GM23338 (cell line): ENCODE measurements around the gene CD38. TPM values are rescaled to one million over a fixed set of nuclear protein-coding genes. Genes with fewer than 3 reads are reported as not detected.

Experiments
- ATAC-seq: fragments of 200-7000 bp; cut with Tn5 transposase; 3 replicates; pipeline ENCODE4 v1.9.1; 2020
- DNase-seq: peaks from one replicate; pipeline ENCODE4 v3.0.0-alpha.2; 2015; ENCODE audit warnings: low spot score
- H2AFZ ChIP-seq: fragments of 200-600 bp; sonication (generic); 2 replicates; pipeline ENCODE4 v1.8.0; 2016; ENCODE audit warnings: antibody characterized with exemption, mild to moderate bottlenecking, moderate library complexity
- H3F3A ChIP-seq: fragments of 200-600 bp; sonication (generic); replicated peaks from 2 replicates; pipeline ENCODE4 v1.8.0; 2017; ENCODE audit warnings: antibody characterized with exemption, mixed run types, low read depth
- H3K27ac ChIP-seq: fragments of 200-600 bp; sonication (generic); 2 replicates; pipeline ENCODE4 v1.6.1; 2016; ENCODE audit warnings: low read depth
- H3K27me3 ChIP-seq: fragments of 200-600 bp; sonication (generic); 2 replicates; pipeline ENCODE4 v1.8.0; 2016; ENCODE audit warnings: mild to moderate bottlenecking, mixed run types, moderate library complexity; ENCODE audit not compliant: insufficient read depth
- H3K36me3 ChIP-seq: fragments of 200-600 bp; sonication (generic); 2 replicates; pipeline ENCODE4 v1.8.0; 2016; ENCODE audit warnings: mild to moderate bottlenecking; ENCODE audit not compliant: insufficient read depth
- H3K4me1 ChIP-seq: fragments of 200-600 bp; sonication (generic); 2 replicates; pipeline ENCODE4 v1.8.0; 2016; ENCODE audit warnings: mild to moderate bottlenecking, moderate library complexity; ENCODE audit not compliant: insufficient read depth
- H3K4me2 ChIP-seq: fragments of 200-600 bp; sonication (generic); 2 replicates; pipeline ENCODE4 v1.7.1; 2017; ENCODE audit warnings: mixed run types
- H3K4me3 ChIP-seq: fragments of 200-600 bp; sonication (generic); 2 replicates; pipeline ENCODE4 v1.6.1; 2016; ENCODE audit warnings: mixed run types
- H3K79me2 ChIP-seq: fragments of 200-600 bp; sonication (generic); replicated peaks from 2 replicates; pipeline ENCODE4 v1.8.0; 2017; ENCODE audit warnings: mild to moderate bottlenecking; ENCODE audit not compliant: insufficient read depth
- H3K9me2 ChIP-seq: fragments of 200-600 bp; sonication (generic); 2 replicates; pipeline ENCODE4 v1.8.0; 2017; ENCODE audit not compliant: insufficient read depth
- H4K20me1 ChIP-seq: fragments of 200-600 bp; sonication (generic); replicated peaks from 2 replicates; pipeline ENCODE4 v1.8.0; 2017; ENCODE audit warnings: mild to moderate bottlenecking; ENCODE audit not compliant: insufficient read depth
- H3K27ac Mint-ChIP-seq: 2 replicates; pipeline ENCODE4 v1.8.0; 2020; ENCODE audit warnings: inconsistent platforms, mild to moderate bottlenecking, moderate library complexity, mixed read lengths
- H3K27me3 Mint-ChIP-seq: 3 replicates; pipeline ENCODE4 v1.8.0; 2022; ENCODE audit warnings: low read depth, mild to moderate bottlenecking, moderate library complexity, mixed read lengths, inconsistent platforms; ENCODE audit not compliant: insufficient read depth, poor library complexity
- H3K36me3 Mint-ChIP-seq: 3 replicates; pipeline ENCODE4 v1.8.0; 2021; ENCODE audit warnings: low read depth, mild to moderate bottlenecking, inconsistent platforms, moderate library complexity, mixed read lengths
- H3K4me1 Mint-ChIP-seq: 3 replicates; pipeline ENCODE4 v1.8.0; 2020; ENCODE audit warnings: mild to moderate bottlenecking, inconsistent platforms, mixed read lengths
- H3K4me3 Mint-ChIP-seq: 3 replicates; pipeline ENCODE4 v1.8.0; 2021; ENCODE audit warnings: moderate library complexity, mild to moderate bottlenecking, inconsistent platforms, mixed read lengths
- H3K9me3 Mint-ChIP-seq: 3 replicates; pipeline ENCODE4 v1.8.0; 2020; ENCODE audit warnings: moderate library complexity, mild to moderate bottlenecking, inconsistent platforms, mixed read lengths
- CREB1 ChIP-seq: fragments of 250-450 bp; sonication (Bioruptor Pico); IDR thresholded peaks from 2 replicates; pipeline ENCODE4 v1.5.0; 2020; ENCODE audit warnings: low read depth, mild to moderate bottlenecking, moderate library complexity
- CTCF ChIP-seq, 2 experiments: fragments of 200-600 bp in 1 of 2; sonication (generic) in 1 of 2; conservative IDR thresholded peaks; 2 replicates each; pipeline versions ENCODE4 v1.5.1 to v1.6.1; 2016 to 2017; ENCODE audit warnings: antibody characterized with exemption in 2 of 2, low read depth in 2 of 2, mild to moderate bottlenecking in 2 of 2, moderate library complexity in 1 of 2
- EZH2phosphoT487 ChIP-seq: fragments of 200-600 bp; sonication (generic); IDR thresholded peaks from one replicate; pipeline ENCODE4 v1.8.1; 2018; ENCODE audit warnings: antibody characterized with exemption; ENCODE audit not compliant: unreplicated experiment
- JUNB ChIP-seq: IDR thresholded peaks from one replicate; pipeline ENCODE4 v1.6.1; 2016; ENCODE audit warnings: antibody characterized with exemption; ENCODE audit not compliant: unreplicated experiment
- NANOG ChIP-seq: IDR thresholded peaks from 2 replicates; pipeline ENCODE4 v1.6.1; 2016; ENCODE audit warnings: antibody characterized with exemption, borderline replicate concordance
- POLR2AphosphoS5 ChIP-seq: IDR thresholded peaks from 2 replicates; pipeline ENCODE4 v1.6.1; 2016; ENCODE audit warnings: antibody characterized with exemption, low read depth
- STAT1 ChIP-seq: IDR thresholded peaks from one replicate; pipeline ENCODE4 v1.6.1; 2016; ENCODE audit warnings: antibody characterized with exemption; ENCODE audit not compliant: unreplicated experiment
- ZNF114 ChIP-seq: fragments of 250-450 bp; sonication (Bioruptor Pico); IDR thresholded peaks from 2 replicates; pipeline ENCODE4 v1.5.0; 2020; ENCODE audit warnings: mild to moderate bottlenecking, moderate library complexity
- ZNF462 ChIP-seq: fragments of 250-450 bp; sonication (Bioruptor Pico); IDR thresholded peaks from 2 replicates; pipeline ENCODE4 v1.5.0; 2020; ENCODE audit warnings: mild to moderate bottlenecking, moderate library complexity
- polyA plus RNA-seq: library from polyadenylated mRNA; unstranded; fragments of >200 nt; fragmentation: Nextera tagmentation; extraction: Ambion mirVana; gene quantifications from 2 replicates; pipeline ENCODE4 v1.2.1, GENCODE V29; 2016
- total RNA-seq: library from RNA; depleted of rRNA; stranded (reverse); fragments of >200 nt; shearing (Covaris generic); gene quantifications from 2 replicates; pipeline ENCODE4 v1.2.3, GENCODE V29; 2014

The CD38 gene
- total and polyA plus RNA-seq, 2 experiments from 2014 or later = 0.17 to 0.24 TPM

- no peaks in the 10 kb centered on the region for H3K4me1 ChIP-seq
- no peak overlapping the region for H3K4me2 ChIP-seq
- peaks cover 9% of the 10 kb centered on the region for H3K27me3 ChIP-seq
- H2AFZ ChIP-seq = no peak overlapping the region
- no peak overlapping the region for H3K27ac ChIP-seq
- no peak for ATAC-seq
- H3K4me3 ChIP-seq = no peak overlapping the region
- no peaks in the 10 kb centered on the region for H3F3A ChIP-seq
- peaks cover 3% of the 10 kb centered on the region; the same call in 1 of the 2 replicates for H3K36me3 ChIP-seq
- TF ChIP-seq POLR2AphosphoS5 (no peak), ZNF114 (CRISPR knock-in tag) (no peak), EZH2phosphoT487 (no peak), NANOG (no peak), STAT1 (no peak), CREB1 (CRISPR knock-in tag) (no peak), JUNB (no peak), CTCF (conservative IDR thresholded peaks at IDR 0.05; ENCODE audit: low read depth in 2 of 2) (no peak), ZNF462 (no peak)
- peaks cover 10% of the 10 kb centered on the region for H3K9me2 ChIP-seq
- no peaks in the 10 kb centered on the region for H4K20me1 ChIP-seq
- Mint-ChIP-seq H3K27ac (no peak overlapping the region), H3K4me1 (peaks cover 9% of the 10 kb centered on the region), H3K9me3 (peaks cover 39% of the 10 kb centered on the region), H3K4me3 (no peak overlapping the region), H3K27me3 (peaks cover 4% of the 10 kb centered on the region), H3K36me3 (peaks cover 32% of the 10 kb centered on the region)
- no peaks in the 10 kb centered on the region for H3K79me2 ChIP-seq
- no peak for DNase-seq
Measured at GRCh38 chr4:15784959-15785634, 7.0 kb downstream of the CD38 start.
